Body of pancreas (tissue), 4 donors: ENCODE measurements around the gene WDFY3. TPM values are rescaled to one million over a fixed set of nuclear protein-coding genes. Genes with fewer than 3 reads are reported as not detected.

Experiments
- ATAC-seq: fragments of 150-250 bp; one replicate; pipeline ENCODE4 v1.9.1; 2016
- DNase-seq, 4 donors: peaks; one replicate each; pipeline ENCODE4 v3.0.0-alpha.2; 2019
- H3K27ac ChIP-seq, 4 donors: fragments of 200-600 bp; sonication (generic); 1 replicate in 3 of 4; 2 replicates in 1 of 4; pipeline versions ENCODE4 v1.5.1 to v1.6.1; 2016 to 2019; ENCODE audit warnings: mild to moderate bottlenecking in 1 of 4, mixed read lengths in 1 of 4, moderate library complexity in 1 of 4
- H3K27me3 ChIP-seq, 2 donors: fragments of 200-600 bp; sonication (generic); one replicate each; pipeline ENCODE4 v1.6.0; 2016; ENCODE audit warnings: mild to moderate bottlenecking in 1 of 2
- H3K36me3 ChIP-seq, 2 donors: fragments of 200-600 bp; sonication (generic); replicated peaks in 1 of 2; 2 replicates each; pipeline ENCODE4 v1.5.1; 2016; ENCODE audit warnings: low read depth in 2 of 2; ENCODE audit not compliant: insufficient read depth in 1 of 2
- H3K4me1 ChIP-seq: fragments of 200-600 bp; sonication (generic); one replicate; pipeline ENCODE4 v1.6.0; 2016
- H3K4me3 ChIP-seq, 2 donors: fragments of 200-600 bp; sonication (generic); 1 replicate in 1 of 2; 2 replicates in 1 of 2; pipeline ENCODE4 v1.5.1; 2016 to 2019
- H3K9me3 ChIP-seq, 3 donors: fragments of 200-600 bp; sonication (generic); 1 replicate in 2 of 3; 2 replicates in 1 of 3; pipeline ENCODE4 v1.5.1; 2016
- POLR2A ChIP-seq, 3 donors: fragments of 450-650 bp; IDR thresholded peaks; one replicate each; pipeline ENCODE4 v1.6.1; 2016; ENCODE audit warnings: antibody characterized with exemption in 3 of 3, mild to moderate bottlenecking in 2 of 3
- WGBS, 2 donors: methylation state at CpG; one replicate each; pipeline ENCODE4 v1.1.5; 2017; 5-methylcytosine and 5-hydroxymethylcytosine counted together
- intact Hi-C: fragments of 100-400 bp; cut with DNase I; formaldehyde crosslinking; loops from one replicate; pipeline ENCODE4 v1.15.1; 2023
- total RNA-seq, 2 donors: library from RNA; depleted of rRNA; stranded (reverse); fragments of >200 nt; gene quantifications; one replicate each; pipeline ENCODE4 v1.1.0, GENCODE V29; 2016
- TF ChIP-seq, protein P1 (sequence below), 7 experiments: fragments of 450-650 bp in 4 of 7; fragments of 200-600 bp in 3 of 7; sonication (generic) in 3 of 7; IDR thresholded peaks; one replicate each; pipeline ENCODE4 v1.5.1; 2016 to 2019; ENCODE audit warnings: antibody characterized with exemption in 7 of 7

The WDFY3 gene
- total RNA-seq, 2 donors from 2014 or later = 36.1 to 55.0 TPM

DNA sequence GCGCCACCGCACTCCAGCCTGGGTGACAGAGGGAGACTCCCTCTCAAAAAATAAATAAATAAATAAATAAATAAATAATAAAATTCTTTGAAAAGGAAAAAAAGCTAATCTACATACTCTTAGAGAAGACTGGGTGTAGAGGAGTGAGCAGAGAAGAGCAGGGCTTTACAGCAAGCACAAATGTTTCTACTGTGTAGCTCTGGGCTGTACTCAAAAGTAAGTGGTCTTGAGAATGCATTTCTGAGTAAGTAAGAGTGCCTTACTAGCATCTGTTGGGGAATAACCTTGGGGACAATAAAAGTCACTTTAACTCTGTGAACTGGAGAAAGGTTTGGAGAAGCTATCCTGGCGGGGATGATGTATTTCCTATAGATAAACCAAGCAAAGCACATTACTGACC, 185.8 kb downstream of the WDFY3 start:
- DNase-seq = no peak

DNA sequence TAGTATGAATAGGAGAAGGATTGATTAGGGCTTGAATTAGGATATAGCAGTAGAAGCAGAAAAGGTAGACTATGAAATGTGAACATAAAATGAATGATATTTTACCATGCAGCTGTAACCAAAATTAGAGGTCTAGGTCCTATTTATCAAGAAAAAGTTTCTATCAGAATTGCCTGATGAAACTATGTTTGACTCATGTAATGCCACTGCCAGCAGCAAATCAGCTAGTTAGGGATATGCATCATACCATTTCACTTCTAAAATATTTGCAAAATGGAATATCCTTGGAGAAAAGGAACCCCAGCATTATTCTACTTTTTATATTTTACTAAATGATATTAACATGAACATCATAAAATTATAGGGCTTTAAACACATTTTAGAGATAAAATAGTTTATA, 188.4 kb downstream of the WDFY3 start:
- intact Hi-C loops = no loop called here
- Histone ChIP-seq H3K4me3 (no peak overlapping the region), H3K27ac (no peak overlapping the region), H3K4me1 (no peaks in the 10 kb centered on the region), H3K27me3 (no peaks in the 10 kb centered on the region), H3K36me3 (peaks cover 0 to 11% of the 10 kb centered on the region in 2 donors), H3K9me3 (no peaks in the 10 kb centered on the region)
- no peak for DNase-seq
- ATAC-seq = no peak
- TF ChIP-seq, protein P1, sequence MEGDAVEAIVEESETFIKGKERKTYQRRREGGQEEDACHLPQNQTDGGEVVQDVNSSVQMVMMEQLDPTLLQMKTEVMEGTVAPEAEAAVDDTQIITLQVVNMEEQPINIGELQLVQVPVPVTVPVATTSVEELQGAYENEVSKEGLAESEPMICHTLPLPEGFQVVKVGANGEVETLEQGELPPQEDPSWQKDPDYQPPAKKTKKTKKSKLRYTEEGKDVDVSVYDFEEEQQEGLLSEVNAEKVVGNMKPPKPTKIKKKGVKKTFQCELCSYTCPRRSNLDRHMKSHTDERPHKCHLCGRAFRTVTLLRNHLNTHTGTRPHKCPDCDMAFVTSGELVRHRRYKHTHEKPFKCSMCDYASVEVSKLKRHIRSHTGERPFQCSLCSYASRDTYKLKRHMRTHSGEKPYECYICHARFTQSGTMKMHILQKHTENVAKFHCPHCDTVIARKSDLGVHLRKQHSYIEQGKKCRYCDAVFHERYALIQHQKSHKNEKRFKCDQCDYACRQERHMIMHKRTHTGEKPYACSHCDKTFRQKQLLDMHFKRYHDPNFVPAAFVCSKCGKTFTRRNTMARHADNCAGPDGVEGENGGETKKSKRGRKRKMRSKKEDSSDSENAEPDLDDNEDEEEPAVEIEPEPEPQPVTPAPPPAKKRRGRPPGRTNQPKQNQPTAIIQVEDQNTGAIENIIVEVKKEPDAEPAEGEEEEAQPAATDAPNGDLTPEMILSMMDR (IDR thresholded peaks at IDR 0.05) = no peak
- TF ChIP-seq POLR2A (IDR thresholded peaks at IDR 0.05) = no peak

More for the DNA sequence above, 185.8 kb downstream of the WDFY3 start:
- no peak for TF ChIP-seq POLR2A (IDR thresholded peaks at IDR 0.05)
- TF ChIP-seq, protein P1 (IDR thresholded peaks at IDR 0.05) = no peak
- Histone ChIP-seq H3K27me3 (no peaks in the 10 kb centered on the region), H3K4me3 (no peak overlapping the region), H3K9me3 (no peaks in the 10 kb centered on the region), H3K4me1 (no peaks in the 10 kb centered on the region), H3K36me3 (peaks cover 0 to 14% of the 10 kb centered on the region in 2 donors), H3K27ac (no peak overlapping the region)
- intact Hi-C loops = no loop called here
- WGBS, 2 donors = 96 to 97% methylated on average over 3 of the region's 3 CpGs
- ATAC-seq = no peak

DNA sequence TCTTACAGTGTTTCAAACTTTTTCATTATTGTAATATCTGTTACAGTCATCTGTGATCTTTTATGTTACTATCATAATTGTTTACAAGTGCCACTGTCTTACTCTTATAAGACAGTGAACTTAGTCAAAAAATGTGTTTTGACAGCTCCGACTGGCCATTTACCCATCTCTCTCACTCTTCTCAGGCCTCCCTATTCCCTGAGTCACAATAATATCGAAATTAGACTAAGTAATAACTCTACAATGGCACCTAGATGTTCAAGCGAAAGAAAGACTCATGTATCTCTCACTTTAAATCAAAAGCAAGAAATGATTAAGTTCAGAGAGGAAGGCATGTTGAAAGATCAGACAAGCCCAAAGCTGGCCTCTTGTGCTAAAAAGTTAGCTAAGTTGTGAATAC, 199.3 kb downstream of the WDFY3 start:
- 84 to 88% methylated on average over 3 of the region's 3 CpGs for WGBS, 2 donors
- intact Hi-C loops = no loop called here
- H3K9me3 ChIP-seq = no peaks in the 10 kb centered on the region
- TF ChIP-seq, protein P1 (IDR thresholded peaks at IDR 0.05) = no peak
- no peak for TF ChIP-seq POLR2A (IDR thresholded peaks at IDR 0.05)
- peaks cover 0 to 2% of the 10 kb centered on the region in 2 donors for H3K36me3 ChIP-seq
- H3K4me3 ChIP-seq = no peak overlapping the region
- H3K4me1 ChIP-seq = no peaks in the 10 kb centered on the region
- H3K27ac ChIP-seq = no peak overlapping the region
- ATAC-seq (no peak), DNase-seq (no peak)
- no peaks in the 10 kb centered on the region for H3K27me3 ChIP-seq

GRCh38 chr4:84753321-84753972, 213.0 kb downstream of the WDFY3 start:
- intact Hi-C loops = loop anchor here (5.0 kb wide), 1 partner anchor 219 kb away; no protein-coding TSS in a partner anchor
- WGBS, 2 donors = 63 to 64% methylated on average over 7 of the region's 7 CpGs
- Histone ChIP-seq H3K9me3 (no peaks in the 10 kb centered on the region), H3K27me3 (no peaks in the 10 kb centered on the region), H3K36me3 (peaks cover 0 to 9% of the 10 kb centered on the region in 2 donors), H3K27ac (no peak overlapping the region), H3K4me1 (no peaks in the 10 kb centered on the region), H3K4me3 (no peak overlapping the region)
- ATAC-seq (no peak), DNase-seq (peak in 1 of 4 donors; percentile 14)
- TF ChIP-seq POLR2A (IDR thresholded peaks at IDR 0.05) = no peak
- TF ChIP-seq, protein P1 (IDR thresholded peaks at IDR 0.05) = no peak

GRCh38 chr4:84751707-84752106, 214.8 kb downstream of the WDFY3 start:
- Histone ChIP-seq H3K36me3 (peaks cover 0 to 12% of the 10 kb centered on the region in 2 donors), H3K4me3 (no peak overlapping the region), H3K27ac (no peak overlapping the region), H3K27me3 (no peaks in the 10 kb centered on the region), H3K4me1 (no peaks in the 10 kb centered on the region), H3K9me3 (no peaks in the 10 kb centered on the region)
- 75 to 81% methylated on average over 4 of the region's 4 CpGs for WGBS, 2 donors
- DNase-seq (no peak), ATAC-seq (no peak)
- intact Hi-C loops = loop anchor here (5.0 kb wide), 1 partner anchor 221 kb away; no protein-coding TSS in a partner anchor
- TF ChIP-seq POLR2A (IDR thresholded peaks at IDR 0.05) = no peak
- TF ChIP-seq, protein P1 (IDR thresholded peaks at IDR 0.05) = no peak
